ENCODE data around the gene ELP2. TPM values are rescaled to one million over a fixed set of nuclear protein-coding genes. Genes with fewer than 3 reads are reported as not detected.

The ELP2 gene
- total RNA-seq, 1 experiment from 2014 or later = 96.5 TPM

- ChIA-PET POLR2A (ENCODE audit: low non-redundant PET) (no interaction called here), CTCF (no interaction called here)
- no peaks in the 10 kb centered on the region for H3K4me1 ChIP-seq (ENCODE audit: insufficient read depth, low read length, poor library complexity, severe bottlenecking)
- intact Hi-C loops (cut with micrococcal nuclease; ENCODE audit: unreplicated experiment) = no loop called here
- peaks cover 65% of the 10 kb centered on the region for H3K36me3 ChIP-seq (ENCODE audit: insufficient read depth, low read length, poor library complexity, severe bottlenecking)
- no TSS peak for BruUV-seq (replicated peaks)
- H3K9me3 ChIP-seq (ENCODE audit: low read depth, low read length, poor library complexity, severe bottlenecking) = no peaks in the 10 kb centered on the region
- H3K27me3 ChIP-seq (replicated peaks; ENCODE audit: insufficient read depth, low read depth, low read length, poor library complexity) = no peaks in the 10 kb centered on the region
- no peak overlapping the region for H3K27ac ChIP-seq (ENCODE audit: low read depth, low read length, poor library complexity, severe bottlenecking)
- DNase-seq (ENCODE audit: low spot score) = no peak
- H3K4me3 ChIP-seq (ENCODE audit: low read depth, low read length, poor library complexity, severe bottlenecking) = no peak overlapping the region
- TF ChIP-seq EZH2 (IDR thresholded peaks at IDR 0.05; ENCODE audit: borderline replicate concordance, low read depth, low read length, poor library complexity, severe bottlenecking) = no peak
- no peak for TF ChIP-seq CTCF (conservative IDR thresholded peaks at IDR 0.05; ENCODE audit: low read depth, low read length)
These were observed 26.4 kb downstream of the ELP2 start for GRCh38 chr18:36155851-36156757.

GRCh38 chr18:36157441-36157840 lies 27.7 kb downstream of the ELP2 start:
- no peak for DNase-seq (ENCODE audit: low spot score)
- intact Hi-C loops (cut with micrococcal nuclease; ENCODE audit: unreplicated experiment) = no loop called here
- no TSS peak for BruUV-seq (replicated peaks)
- Histone ChIP-seq H3K4me3 (ENCODE audit: low read depth, low read length, poor library complexity, severe bottlenecking) (no peak overlapping the region), H3K27me3 (replicated peaks; ENCODE audit: insufficient read depth, low read depth, low read length, poor library complexity) (no peaks in the 10 kb centered on the region), H3K36me3 (ENCODE audit: insufficient read depth, low read length, poor library complexity, severe bottlenecking) (peaks cover 73% of the 10 kb centered on the region), H3K27ac (ENCODE audit: low read depth, low read length, poor library complexity, severe bottlenecking) (no peak overlapping the region), H3K4me1 (ENCODE audit: insufficient read depth, low read length, poor library complexity, severe bottlenecking) (no peaks in the 10 kb centered on the region), H3K9me3 (ENCODE audit: low read depth, low read length, poor library complexity, severe bottlenecking) (no peaks in the 10 kb centered on the region)
- ChIA-PET CTCF (no interaction called here), POLR2A (ENCODE audit: low non-redundant PET) (no interaction called here)
- TF ChIP-seq CTCF (conservative IDR thresholded peaks at IDR 0.05; ENCODE audit: low read depth, low read length) (no peak), EZH2 (IDR thresholded peaks at IDR 0.05; ENCODE audit: borderline replicate concordance, low read depth, low read length, poor library complexity, severe bottlenecking) (no peak)

- peaks cover 76% of the 10 kb centered on the region for H3K36me3 ChIP-seq (ENCODE audit: insufficient read depth, low read length, poor library complexity, severe bottlenecking)
- TF ChIP-seq CTCF (conservative IDR thresholded peaks at IDR 0.05; ENCODE audit: low read depth, low read length) (no peak), EZH2 (IDR thresholded peaks at IDR 0.05; ENCODE audit: borderline replicate concordance, low read depth, low read length, poor library complexity, severe bottlenecking) (no peak)
- ChIA-PET POLR2A (ENCODE audit: low non-redundant PET) (no interaction called here), CTCF (no interaction called here)
- H3K4me1 ChIP-seq (ENCODE audit: insufficient read depth, low read length, poor library complexity, severe bottlenecking) = no peaks in the 10 kb centered on the region
- H3K9me3 ChIP-seq (ENCODE audit: low read depth, low read length, poor library complexity, severe bottlenecking) = no peaks in the 10 kb centered on the region
- intact Hi-C loops (cut with micrococcal nuclease; ENCODE audit: unreplicated experiment) = no loop called here
- no peaks in the 10 kb centered on the region for H3K27me3 ChIP-seq (replicated peaks; ENCODE audit: insufficient read depth, low read depth, low read length, poor library complexity)
- H3K4me3 ChIP-seq (ENCODE audit: low read depth, low read length, poor library complexity, severe bottlenecking) = no peak overlapping the region
- no TSS peak for BruUV-seq (replicated peaks)
- H3K27ac ChIP-seq (ENCODE audit: low read depth, low read length, poor library complexity, severe bottlenecking) = no peak overlapping the region
- DNase-seq (ENCODE audit: low spot score) = no peak
These were observed 28.7 kb downstream of the ELP2 start for GRCh38 chr18:36158266-36158867.

Measured in A673 (cell line).